A549 (cell line): ENCODE measurements around the gene TMPRSS2. TPM values are rescaled to one million over a fixed set of nuclear protein-coding genes. Genes with fewer than 3 reads are reported as not detected.

Experiments
- ATAC-seq, 2 experiments: fragments of 200-7000 bp in 1 of 2; fragments of >200 bp in 1 of 2; cut with Nextera tagmentation in 1 of 2; cut with Tn5 transposase in 1 of 2; 3 replicates each; pipeline versions ENCODE4 v1.8.0 to v1.9.1; 2018 to 2020; ENCODE audit warnings: mild to moderate bottlenecking in 1 of 2, moderate library complexity in 1 of 2
- CTCF ChIA-PET: fragments of 300-600 bp; sonication (Branson Sonifier 250); formaldehyde crosslinking; extraction: SDS; loops from one replicate; lab custom pipeline; 2021; ENCODE audit warnings: antibody characterized with exemption, inconsistent platforms; lab: Yijun Ruan, JAX
- POLR2A ChIA-PET: fragments of 350-600 bp; formaldehyde crosslinking; extraction: SDS; loops from one replicate; lab custom pipeline; 2021; ENCODE audit warnings: antibody characterized with exemption, inconsistent platforms; lab: Yijun Ruan, JAX
- DNase-seq, 2 experiments: peaks; one replicate each; pipeline versions ENCODE4 v3.0.0 to v3.0.0-alpha.2; 2011 to 2016; ENCODE audit warnings: low read depth in 1 of 2, low spot score in 1 of 2
- FAIRE-seq: peaks from 2 replicates; lab custom pipeline; 2011; peaks lifted over from hg19 to GRCh38; lab: Jason Lieb, UNC
- H3K27ac ChIP-seq, 2 experiments: fragments of >200 bp; sonication (Bioruptor Twin); formaldehyde crosslinking; 3 replicates each; pipeline ENCODE4 v1.5.1; 2016 to 2017
- H3K4me1 ChIP-seq: fragments of >200 bp; sonication (Bioruptor Twin); formaldehyde crosslinking; 3 replicates; pipeline ENCODE4 v1.6.1; 2016
- H3K4me2 ChIP-seq: fragments of >200 bp; sonication (Bioruptor Twin); formaldehyde crosslinking; 3 replicates; pipeline ENCODE4 v1.6.1; 2016
- H3K4me3 ChIP-seq: fragments of >200 bp; sonication (Bioruptor Twin); formaldehyde crosslinking; 3 replicates; pipeline ENCODE4 v1.5.1; 2016
- H3K9me3 ChIP-seq: fragments of >200 bp; sonication (Bioruptor Twin); formaldehyde crosslinking; 3 replicates; pipeline ENCODE4 v1.6.1; 2016
- BHLHE40 ChIP-seq: IDR thresholded peaks from 2 replicates; pipeline ENCODE4 v1.6.1; 2012; ENCODE audit warnings: low read depth, low read length, inconsistent platforms
- CEBPB ChIP-seq, 2 experiments: fragments of >200 bp in 1 of 2; sonication (Bioruptor Twin) in 1 of 2; formaldehyde crosslinking in 1 of 2; IDR thresholded peaks; 2 replicates each; pipeline ENCODE4 v1.6.1; 2012 to 2016
- CHD2 ChIP-seq: fragments of 150-350 bp; IDR thresholded peaks from 2 replicates; pipeline ENCODE4 v1.6.1; 2014; ENCODE audit warnings: low read length; ENCODE audit not compliant: partially characterized antibody
- CHD4 ChIP-seq: fragments of 200-600 bp; sonication (generic); IDR thresholded peaks from 2 replicates; pipeline ENCODE4 v1.6.1; 2016; ENCODE audit warnings: antibody characterized with exemption, mild to moderate bottlenecking, borderline replicate concordance
- EP300 ChIP-seq, 2 experiments: fragments of >200 bp; sonication (Bioruptor Twin); formaldehyde crosslinking; IDR thresholded peaks; 2 replicates in 1 of 2; 3 replicates in 1 of 2; pipeline ENCODE4 v1.6.1; 2016 to 2017
- FOSL2 ChIP-seq, 2 experiments: fragments of 450-650 bp in 1 of 2; fragments of >200 bp in 1 of 2; sonication (Bioruptor Twin) in 1 of 2; formaldehyde crosslinking; IDR thresholded peaks; 2 replicates each; pipeline versions ENCODE4 v1.5.0 to v1.6.1; 2016 to 2020; ENCODE audit warnings: mild to moderate bottlenecking in 1 of 2, moderate library complexity in 1 of 2
- FOXS1 ChIP-seq: fragments of 250-450 bp; sonication (Bioruptor Pico); IDR thresholded peaks from 2 replicates; pipeline ENCODE4 v1.5.0; 2020; ENCODE audit warnings: mild to moderate bottlenecking, moderate library complexity
- GATA3 ChIP-seq: IDR thresholded peaks from 2 replicates; pipeline ENCODE4 v1.6.1; 2012; ENCODE audit warnings: borderline replicate concordance
- HDAC2 ChIP-seq: fragments of 200-600 bp; sonication (generic); IDR thresholded peaks from 2 replicates; pipeline ENCODE4 v1.6.1; 2016
- HEYL ChIP-seq: fragments of 250-450 bp; sonication (Bioruptor Pico); IDR thresholded peaks from 2 replicates; pipeline ENCODE4 v1.8.0; 2021; ENCODE audit warnings: mild to moderate bottlenecking, moderate library complexity
- HOXA7 ChIP-seq: fragments of 250-450 bp; sonication (Bioruptor Pico); IDR thresholded peaks from 2 replicates; pipeline ENCODE4 v1.5.0; 2020; ENCODE audit warnings: mild to moderate bottlenecking, moderate library complexity
- HOXB13 ChIP-seq: fragments of 250-450 bp; sonication (Bioruptor Pico); IDR thresholded peaks from 2 replicates; pipeline ENCODE4 v1.5.0; 2020; ENCODE audit warnings: low read depth, mild to moderate bottlenecking, moderate library complexity
- JUN ChIP-seq, 2 experiments: fragments of >200 bp; sonication (Bioruptor Twin); formaldehyde crosslinking; IDR thresholded peaks; 2 replicates in 1 of 2; 3 replicates in 1 of 2; pipeline ENCODE4 v1.6.1; 2016 to 2017
- KDM1A ChIP-seq: fragments of 200-600 bp; sonication (generic); IDR thresholded peaks from 2 replicates; pipeline ENCODE4 v1.6.1; 2016; ENCODE audit warnings: low read depth, mild to moderate bottlenecking
- MYC ChIP-seq: IDR thresholded peaks from 2 replicates; pipeline ENCODE4 v1.6.1; 2012; ENCODE audit warnings: mild to moderate bottlenecking, inconsistent platforms, low read length, improper control_type of control experiment, borderline replicate concordance
- NFE2L2 ChIP-seq: fragments of 150-350 bp; conservative IDR thresholded peaks from 2 replicates; pipeline ENCODE4 v1.6.1; 2014; ENCODE audit warnings: low read length
- NR3C1 ChIP-seq: fragments of >200 bp; sonication (Bioruptor Twin); formaldehyde crosslinking; IDR thresholded peaks from 3 replicates; pipeline ENCODE4 v1.6.1; 2017
- PHF8 ChIP-seq: fragments of 200-600 bp; sonication (generic); IDR thresholded peaks from 2 replicates; pipeline ENCODE4 v1.6.1; 2016; ENCODE audit warnings: low read depth, mild to moderate bottlenecking, antibody characterized with exemption, moderate library complexity, borderline replicate concordance
- POLR2AphosphoS2 ChIP-seq: conservative IDR thresholded peaks from 2 replicates; pipeline ENCODE4 v1.6.1; 2012; ENCODE audit warnings: low read length, improper control_type of control experiment, inconsistent platforms
- RFX5 ChIP-seq: fragments of 450-650 bp; IDR thresholded peaks from 2 replicates; pipeline ENCODE4 v1.7.1; 2014; ENCODE audit warnings: antibody characterized with exemption, mild to moderate bottlenecking, moderate library complexity
- TP53 ChIP-seq: fragments of 250-450 bp; sonication (Bioruptor Pico); IDR thresholded peaks from 2 replicates; pipeline ENCODE4 v1.5.0; 2021; ENCODE audit warnings: mild to moderate bottlenecking, moderate library complexity
- ZNF302 ChIP-seq: fragments of 250-450 bp; sonication (Bioruptor Pico); IDR thresholded peaks from 2 replicates; pipeline ENCODE4 v1.9.0; 2021; ENCODE audit warnings: inconsistent platforms, mild to moderate bottlenecking, moderate library complexity
- WGBS: methylation state at CpG from one replicate; pipeline ENCODE4 v1.1.6; 2017; ENCODE audit errors: missing lambda C conversion rate; 5-methylcytosine and 5-hydroxymethylcytosine counted together
- polyA plus RNA-seq, 4 experiments: library from polyadenylated mRNA; depleted of rRNA in 3 of 4; stranded (reverse); fragments of >200 nt; fragmentation: RNase III in 1 of 4; extraction: RNeasy Plus Mini Kit Qiagen cat#74134 plus additional on column Dnase treatment in 1 of 4; gene quantifications; 2 replicates in 3 of 4; 3 replicates in 1 of 4; pipeline ENCODE4 v1.2.3, GENCODE V29; 2011 to 2017
- TF ChIP-seq, protein P1 (sequence below): IDR thresholded peaks from 2 replicates; pipeline ENCODE4 v1.6.1; 2012
- TF ChIP-seq, protein P2 (sequence below): IDR thresholded peaks from 2 replicates; pipeline ENCODE4 v1.6.1; 2012
- TF ChIP-seq, protein P3 (sequence below): fragments of 200-600 bp; sonication (generic); IDR thresholded peaks from 2 replicates; pipeline ENCODE4 v1.6.1; 2016; ENCODE audit warnings: antibody characterized with exemption, mild to moderate bottlenecking, moderate library complexity
- TF ChIP-seq, protein P4 (sequence below): fragments of >200 bp; sonication (Bioruptor Twin); formaldehyde crosslinking; IDR thresholded peaks from 3 replicates; pipeline ENCODE4 v1.6.1; 2016
- TF ChIP-seq, protein P5 (sequence below): fragments of 250-450 bp; sonication (Bioruptor Pico); IDR thresholded peaks from 2 replicates; pipeline ENCODE4 v1.5.0; 2021; ENCODE audit warnings: mild to moderate bottlenecking, moderate library complexity, borderline replicate concordance
- TF ChIP-seq, protein P6 (sequence below): IDR thresholded peaks from 2 replicates; pipeline ENCODE4 v1.6.1; 2012; ENCODE audit warnings: low read depth, borderline replicate concordance
- TF ChIP-seq, protein P7 (sequence below): fragments of 450-650 bp; IDR thresholded peaks from 2 replicates; pipeline ENCODE4 v1.6.1; 2014; ENCODE audit warnings: antibody characterized with exemption

The TMPRSS2 gene
- polyA plus RNA-seq, 2 of the 4 experiments (the other 2 are of a cell fraction) = not detected

DNA sequence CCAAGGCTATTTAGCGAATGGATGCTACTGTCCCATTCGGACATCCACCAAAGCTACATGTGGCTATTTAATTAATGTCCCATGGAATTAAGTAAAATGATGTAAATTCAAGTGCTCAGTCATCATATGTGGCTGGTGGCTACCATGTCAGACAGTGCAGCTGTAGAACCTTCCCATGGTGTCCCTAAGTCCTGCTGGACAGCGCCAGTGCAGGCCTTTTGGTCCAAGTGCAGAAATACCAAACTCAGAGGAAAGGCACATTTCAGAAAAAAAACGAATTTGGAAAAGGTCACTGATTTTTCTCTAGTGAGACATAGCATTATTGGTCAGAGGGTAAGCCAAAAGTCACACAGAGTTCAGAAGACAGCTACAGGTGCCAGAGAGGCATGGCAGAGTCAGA lies 17.6 kb downstream of the TMPRSS2 start:
- WGBS = 49% methylated on average over 4 of the region's 4 CpGs
- no peaks in the 10 kb centered on the region for H3K9me3 ChIP-seq
- no peak overlapping the region for H3K27ac ChIP-seq
- DNase-seq (no peak), ATAC-seq (no peak), FAIRE-seq (no peak)
- ChIA-PET CTCF (interaction anchor here (0.5 kb wide), 1 partner anchor 327 kb away, joined by 4 read pairs; no protein-coding TSS in a partner anchor), POLR2A (no interaction called here)
- TF ChIP-seq CHD4 (no peak), FOXS1 (no peak), RFX5 (no peak), CHD2 (no peak), PHF8 (no peak), HEYL (CRISPR knock-in tag) (no peak), NR3C1 (no peak), FOSL2 (IDR thresholded peaks at IDR 0.05) (no peak), FOSL2 (CRISPR knock-in tag; IDR thresholded peaks at IDR 0.05) (no peak), POLR2AphosphoS2 (no peak), NFE2L2 (no peak), BHLHE40 (no peak), GATA3 (no peak), TP53 (CRISPR knock-in tag) (no peak), JUN (IDR thresholded peaks at IDR 0.05) (no peak), KDM1A (no peak), EP300 (IDR thresholded peaks at IDR 0.05) (no peak)
- TF ChIP-seq, protein P1, sequence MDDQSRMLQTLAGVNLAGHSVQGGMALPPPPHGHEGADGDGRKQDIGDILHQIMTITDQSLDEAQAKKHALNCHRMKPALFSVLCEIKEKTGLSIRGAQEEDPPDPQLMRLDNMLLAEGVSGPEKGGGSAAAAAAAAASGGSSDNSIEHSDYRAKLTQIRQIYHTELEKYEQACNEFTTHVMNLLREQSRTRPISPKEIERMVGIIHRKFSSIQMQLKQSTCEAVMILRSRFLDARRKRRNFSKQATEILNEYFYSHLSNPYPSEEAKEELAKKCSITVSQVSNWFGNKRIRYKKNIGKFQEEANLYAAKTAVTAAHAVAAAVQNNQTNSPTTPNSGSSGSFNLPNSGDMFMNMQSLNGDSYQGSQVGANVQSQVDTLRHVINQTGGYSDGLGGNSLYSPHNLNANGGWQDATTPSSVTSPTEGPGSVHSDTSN = no peak
- TF ChIP-seq, protein P2, sequence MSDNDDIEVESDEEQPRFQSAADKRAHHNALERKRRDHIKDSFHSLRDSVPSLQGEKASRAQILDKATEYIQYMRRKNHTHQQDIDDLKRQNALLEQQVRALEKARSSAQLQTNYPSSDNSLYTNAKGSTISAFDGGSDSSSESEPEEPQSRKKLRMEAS = no peak
- TF ChIP-seq, protein P3, sequence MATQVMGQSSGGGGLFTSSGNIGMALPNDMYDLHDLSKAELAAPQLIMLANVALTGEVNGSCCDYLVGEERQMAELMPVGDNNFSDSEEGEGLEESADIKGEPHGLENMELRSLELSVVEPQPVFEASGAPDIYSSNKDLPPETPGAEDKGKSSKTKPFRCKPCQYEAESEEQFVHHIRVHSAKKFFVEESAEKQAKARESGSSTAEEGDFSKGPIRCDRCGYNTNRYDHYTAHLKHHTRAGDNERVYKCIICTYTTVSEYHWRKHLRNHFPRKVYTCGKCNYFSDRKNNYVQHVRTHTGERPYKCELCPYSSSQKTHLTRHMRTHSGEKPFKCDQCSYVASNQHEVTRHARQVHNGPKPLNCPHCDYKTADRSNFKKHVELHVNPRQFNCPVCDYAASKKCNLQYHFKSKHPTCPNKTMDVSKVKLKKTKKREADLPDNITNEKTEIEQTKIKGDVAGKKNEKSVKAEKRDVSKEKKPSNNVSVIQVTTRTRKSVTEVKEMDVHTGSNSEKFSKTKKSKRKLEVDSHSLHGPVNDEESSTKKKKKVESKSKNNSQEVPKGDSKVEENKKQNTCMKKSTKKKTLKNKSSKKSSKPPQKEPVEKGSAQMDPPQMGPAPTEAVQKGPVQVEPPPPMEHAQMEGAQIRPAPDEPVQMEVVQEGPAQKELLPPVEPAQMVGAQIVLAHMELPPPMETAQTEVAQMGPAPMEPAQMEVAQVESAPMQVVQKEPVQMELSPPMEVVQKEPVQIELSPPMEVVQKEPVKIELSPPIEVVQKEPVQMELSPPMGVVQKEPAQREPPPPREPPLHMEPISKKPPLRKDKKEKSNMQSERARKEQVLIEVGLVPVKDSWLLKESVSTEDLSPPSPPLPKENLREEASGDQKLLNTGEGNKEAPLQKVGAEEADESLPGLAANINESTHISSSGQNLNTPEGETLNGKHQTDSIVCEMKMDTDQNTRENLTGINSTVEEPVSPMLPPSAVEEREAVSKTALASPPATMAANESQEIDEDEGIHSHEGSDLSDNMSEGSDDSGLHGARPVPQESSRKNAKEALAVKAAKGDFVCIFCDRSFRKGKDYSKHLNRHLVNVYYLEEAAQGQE = no peak
- no peak overlapping the region for H3K4me3 ChIP-seq
- no peaks in the 10 kb centered on the region for H3K4me1 ChIP-seq
- no peak overlapping the region for H3K4me2 ChIP-seq

DNA sequence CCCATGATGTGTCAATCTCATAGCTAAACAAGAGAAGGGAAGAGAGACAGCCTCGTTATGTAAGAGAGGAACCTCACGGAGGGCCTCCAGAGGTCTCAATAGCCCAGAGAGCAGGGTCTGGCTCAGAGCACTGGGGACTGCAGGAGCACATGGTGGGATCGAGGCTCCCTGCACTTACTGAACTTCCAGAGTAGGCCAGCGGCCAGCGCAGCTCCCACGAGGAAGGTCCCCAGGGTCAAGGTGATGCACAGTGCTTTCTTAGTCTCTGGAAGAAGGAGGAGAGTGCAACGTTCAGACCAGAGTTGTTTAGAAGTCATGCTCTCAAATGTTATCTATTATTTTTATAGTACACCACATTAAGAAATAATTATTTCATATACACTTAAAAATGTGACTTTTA lies 18.6 kb downstream of the TMPRSS2 start:
- Histone ChIP-seq H3K4me1 (no peaks in the 10 kb centered on the region), H3K4me2 (no peak overlapping the region), H3K27ac (no peak overlapping the region), H3K9me3 (no peaks in the 10 kb centered on the region), H3K4me3 (no peak overlapping the region)
- TF ChIP-seq, protein P4, sequence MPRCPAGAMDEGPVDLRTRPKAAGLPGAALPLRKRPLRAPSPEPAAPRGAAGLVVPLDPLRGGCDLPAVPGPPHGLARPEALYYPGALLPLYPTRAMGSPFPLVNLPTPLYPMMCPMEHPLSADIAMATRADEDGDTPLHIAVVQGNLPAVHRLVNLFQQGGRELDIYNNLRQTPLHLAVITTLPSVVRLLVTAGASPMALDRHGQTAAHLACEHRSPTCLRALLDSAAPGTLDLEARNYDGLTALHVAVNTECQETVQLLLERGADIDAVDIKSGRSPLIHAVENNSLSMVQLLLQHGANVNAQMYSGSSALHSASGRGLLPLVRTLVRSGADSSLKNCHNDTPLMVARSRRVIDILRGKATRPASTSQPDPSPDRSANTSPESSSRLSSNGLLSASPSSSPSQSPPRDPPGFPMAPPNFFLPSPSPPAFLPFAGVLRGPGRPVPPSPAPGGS = no peak
- TF ChIP-seq HDAC2 (no peak), FOSL2 (IDR thresholded peaks at IDR 0.05) (no peak), FOSL2 (CRISPR knock-in tag; IDR thresholded peaks at IDR 0.05) (no peak), BHLHE40 (no peak), MYC (no peak), RFX5 (no peak), NFE2L2 (no peak), HOXB13 (CRISPR knock-in tag) (no peak), ZNF302 (CRISPR knock-in tag) (no peak), HOXA7 (CRISPR knock-in tag) (no peak), CEBPB (IDR thresholded peaks at IDR 0.05) (no peak)
- TF ChIP-seq, protein P2 = no peak
- TF ChIP-seq, protein P5, sequence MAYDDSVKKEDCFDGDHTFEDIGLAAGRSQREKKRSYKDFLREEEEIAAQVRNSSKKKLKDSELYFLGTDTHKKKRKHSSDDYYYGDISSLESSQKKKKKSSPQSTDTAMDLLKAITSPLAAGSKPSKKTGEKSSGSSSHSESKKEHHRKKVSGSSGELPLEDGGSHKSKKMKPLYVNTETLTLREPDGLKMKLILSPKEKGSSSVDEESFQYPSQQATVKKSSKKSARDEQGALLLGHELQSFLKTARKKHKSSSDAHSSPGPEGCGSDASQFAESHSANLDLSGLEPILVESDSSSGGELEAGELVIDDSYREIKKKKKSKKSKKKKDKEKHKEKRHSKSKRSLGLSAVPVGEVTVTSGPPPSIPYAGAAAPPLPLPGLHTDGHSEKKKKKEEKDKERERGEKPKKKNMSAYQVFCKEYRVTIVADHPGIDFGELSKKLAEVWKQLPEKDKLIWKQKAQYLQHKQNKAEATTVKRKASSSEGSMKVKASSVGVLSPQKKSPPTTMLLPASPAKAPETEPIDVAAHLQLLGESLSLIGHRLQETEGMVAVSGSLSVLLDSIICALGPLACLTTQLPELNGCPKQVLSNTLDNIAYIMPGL (CRISPR knock-in tag) = no peak
- TF ChIP-seq, protein P6, sequence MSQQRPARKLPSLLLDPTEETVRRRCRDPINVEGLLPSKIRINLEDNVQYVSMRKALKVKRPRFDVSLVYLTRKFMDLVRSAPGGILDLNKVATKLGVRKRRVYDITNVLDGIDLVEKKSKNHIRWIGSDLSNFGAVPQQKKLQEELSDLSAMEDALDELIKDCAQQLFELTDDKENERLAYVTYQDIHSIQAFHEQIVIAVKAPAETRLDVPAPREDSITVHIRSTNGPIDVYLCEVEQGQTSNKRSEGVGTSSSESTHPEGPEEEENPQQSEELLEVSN = no peak
- TF ChIP-seq, protein P7, sequence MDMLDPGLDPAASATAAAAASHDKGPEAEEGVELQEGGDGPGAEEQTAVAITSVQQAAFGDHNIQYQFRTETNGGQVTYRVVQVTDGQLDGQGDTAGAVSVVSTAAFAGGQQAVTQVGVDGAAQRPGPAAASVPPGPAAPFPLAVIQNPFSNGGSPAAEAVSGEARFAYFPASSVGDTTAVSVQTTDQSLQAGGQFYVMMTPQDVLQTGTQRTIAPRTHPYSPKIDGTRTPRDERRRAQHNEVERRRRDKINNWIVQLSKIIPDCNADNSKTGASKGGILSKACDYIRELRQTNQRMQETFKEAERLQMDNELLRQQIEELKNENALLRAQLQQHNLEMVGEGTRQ = no peak
- 24% methylated on average over 7 of the region's 7 CpGs for WGBS
- FAIRE-seq (no peak), DNase-seq (no peak), ATAC-seq (no peak)
- ChIA-PET CTCF (no interaction called here), POLR2A (no interaction called here)
